ENCODE measurements around the gene PALLD.

GRCh38 chr4:168696826-168697225 is 200.0 kb downstream of the PALLD start:
- no peak for TF ChIP-seq CTCF (optimal IDR thresholded peaks at IDR 0.05 in 1 of 3, IDR thresholded peaks at IDR 0.05 in 1 of 3, conservative IDR thresholded peaks at IDR 0.05 in 1 of 3; ENCODE audit: extremely low read depth in 1 of 3, insufficient read depth in 2 of 3, low read length in 3 of 3)
- no peak for TF ChIP-seq EZH2 (IDR thresholded peaks at IDR 0.05; ENCODE audit: low read length)

All from keratinocyte (primary cell).